ENCODE data around the gene CFAP97D1. TPM values are rescaled to one million over a fixed set of nuclear protein-coding genes. Genes with fewer than 3 reads are reported as not detected.

Gene CFAP97D1
- total and polyA plus RNA-seq, 3 donors from 2014 or later, result 6.3 to 32.4 (median 20.0) TPM

- Histone ChIP-seq H3K4me1 (peaks cover 8% of the 10 kb centered on the region), H3K9me3 (no peaks in the 10 kb centered on the region), H3K27ac (no peak overlapping the region), H3K36me3 (ENCODE audit: low read depth, missing control alignments) (no peaks in the 10 kb centered on the region), H3K27me3 (no peaks in the 10 kb centered on the region), H3K4me3 (no peak overlapping the region)
- TF ChIP-seq CTCF (IDR thresholded peaks at IDR 0.05) (no peak), POLR2A (IDR thresholded peaks at IDR 0.05) (no peak)
- DNase-seq, result no peak
- intact Hi-C loops (cut with DNase I; ENCODE audit: low total_unique reads), result no loop called here
- WGBS, 2 donors, result 82 to 85% methylated on average over 5 of the region's 5 CpGs
Measured at GRCh38 chr17:43753493-43754129, 26.6 kb upstream of the CFAP97D1 start.

DNA sequence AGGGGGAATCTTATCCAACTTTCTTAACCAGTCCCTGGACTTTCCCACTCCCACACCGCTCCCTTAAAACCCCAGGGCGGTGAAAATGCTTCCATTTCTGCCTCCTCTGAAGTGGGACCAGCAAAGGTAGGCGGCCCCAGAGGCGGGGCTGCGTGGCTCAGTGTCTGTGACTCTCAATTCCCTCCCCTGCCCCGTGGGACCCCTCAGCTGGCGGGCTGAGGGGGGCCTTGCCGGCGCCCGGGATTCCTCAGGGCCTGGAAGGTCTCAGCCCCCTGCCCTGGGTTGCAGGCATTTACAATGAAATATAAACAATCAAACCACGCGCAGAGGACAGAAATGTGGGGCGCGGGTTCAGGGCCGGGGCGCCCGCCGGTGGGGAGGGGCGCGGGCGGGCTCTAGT is 25.3 kb upstream of the CFAP97D1 start:
- H3K4me1 ChIP-seq, result peaks cover 8% of the 10 kb centered on the region
- WGBS, 2 donors, result 16 to 24% methylated on average over 4 to 16 of the region's 21 CpGs
- no peaks in the 10 kb centered on the region for H3K36me3 ChIP-seq (ENCODE audit: low read depth, missing control alignments)
- H3K27ac ChIP-seq, result no peak overlapping the region
- peak overlapping the region; percentile 32 to 56 for H3K4me3 ChIP-seq
- H3K9me3 ChIP-seq, result no peaks in the 10 kb centered on the region
- intact Hi-C loops (cut with DNase I; ENCODE audit: low total_unique reads), result no loop called here
- DNase-seq, result no peak
- TF ChIP-seq CTCF (IDR thresholded peaks at IDR 0.05) (no peak), POLR2A (IDR thresholded peaks at IDR 0.05) (no peak)
- no peaks in the 10 kb centered on the region for H3K27me3 ChIP-seq

DNA sequence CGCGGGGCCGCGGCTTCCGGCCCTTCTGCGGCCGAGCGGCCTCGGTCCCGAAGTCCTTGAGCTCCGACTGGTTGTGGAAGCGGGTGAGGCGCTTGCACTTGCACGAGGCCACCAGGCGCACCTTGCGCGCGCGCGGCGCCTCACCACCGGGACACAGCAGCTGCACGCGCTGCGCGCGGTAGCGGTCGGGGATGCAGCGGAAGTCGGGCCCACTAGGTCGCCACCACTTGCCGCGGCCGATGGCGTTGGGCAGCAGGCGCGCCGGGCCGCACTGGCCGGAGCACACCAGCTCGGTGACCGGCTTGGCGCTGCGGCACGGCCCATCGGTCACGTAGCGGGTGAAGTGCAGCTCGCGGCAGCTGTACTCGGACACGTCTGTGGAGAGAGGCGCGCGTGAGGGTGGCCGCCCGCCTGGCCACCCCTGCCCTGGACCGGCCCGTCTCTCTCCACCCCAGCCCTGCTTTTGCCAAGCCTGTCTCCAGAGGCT is 24.8 kb upstream of the CFAP97D1 start:
- no peak overlapping the region for H3K27ac ChIP-seq
- no peaks in the 10 kb centered on the region for H3K9me3 ChIP-seq
- H3K36me3 ChIP-seq (ENCODE audit: low read depth, missing control alignments), result no peaks in the 10 kb centered on the region
- WGBS, 2 donors, result 0 to 1% methylated on average over 2 to 19 of the region's 60 CpGs
- peak overlapping the region; percentile 32 to 56 for H3K4me3 ChIP-seq
- no peaks in the 10 kb centered on the region for H3K27me3 ChIP-seq
- intact Hi-C loops (cut with DNase I; ENCODE audit: low total_unique reads), result no loop called here
- TF ChIP-seq POLR2A (IDR thresholded peaks at IDR 0.05) (no peak), CTCF (IDR thresholded peaks at IDR 0.05) (no peak)
- H3K4me1 ChIP-seq, result peaks cover 8% of the 10 kb centered on the region
- DNase-seq, result peak; percentile 54

- Histone ChIP-seq H3K27ac (no peak overlapping the region), H3K36me3 (ENCODE audit: low read depth, missing control alignments) (no peaks in the 10 kb centered on the region), H3K4me3 (no peak overlapping the region), H3K27me3 (no peaks in the 10 kb centered on the region), H3K4me1 (peaks cover 8% of the 10 kb centered on the region), H3K9me3 (no peaks in the 10 kb centered on the region)
- TF ChIP-seq POLR2A (IDR thresholded peaks at IDR 0.05), result no peak
- no peak for TF ChIP-seq CTCF (IDR thresholded peaks at IDR 0.05)
- intact Hi-C loops (cut with DNase I; ENCODE audit: low total_unique reads), result no loop called here
- DNase-seq, result no peak
- 47 to 66% methylated on average over 3 to 6 of the region's 6 CpGs for WGBS, 2 donors
Measured at GRCh38 chr17:43756201-43756600, 24.0 kb upstream of the CFAP97D1 start.

DNA sequence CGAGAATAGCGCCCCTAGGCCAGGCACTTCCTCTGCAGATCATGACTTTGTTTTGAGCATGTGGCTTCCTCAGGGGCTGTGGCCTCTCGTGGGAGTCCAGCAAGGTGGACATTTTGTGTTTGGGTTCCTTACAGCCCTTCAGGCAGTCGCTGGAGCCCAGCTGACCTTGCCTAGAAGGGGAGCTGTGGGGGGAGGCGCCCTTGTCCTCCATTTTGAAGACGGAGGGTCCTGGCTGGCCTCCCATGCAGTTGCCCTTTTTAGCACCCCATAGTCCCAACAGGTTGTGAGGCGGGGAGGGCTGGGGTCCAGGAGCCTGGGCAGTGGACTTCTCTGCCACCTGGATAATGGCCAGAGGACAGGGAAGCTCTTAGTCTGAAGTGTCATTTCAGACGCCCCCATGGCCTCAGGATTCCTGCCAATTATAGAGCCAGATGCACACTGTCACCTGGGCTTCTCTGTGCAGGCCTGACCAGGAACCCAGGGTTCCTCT is 23.0 kb upstream of the CFAP97D1 start:
- Histone ChIP-seq H3K9me3 (no peaks in the 10 kb centered on the region), H3K27ac (no peak overlapping the region), H3K4me1 (peaks cover 8% of the 10 kb centered on the region), H3K36me3 (ENCODE audit: low read depth, missing control alignments) (no peaks in the 10 kb centered on the region), H3K27me3 (no peaks in the 10 kb centered on the region), H3K4me3 (no peak overlapping the region)
- 84 to 86% methylated on average over 2 to 8 of the region's 8 CpGs for WGBS, 2 donors
- DNase-seq, result no peak
- TF ChIP-seq POLR2A (IDR thresholded peaks at IDR 0.05), result no peak
- no peak for TF ChIP-seq CTCF (IDR thresholded peaks at IDR 0.05)
- intact Hi-C loops (cut with DNase I; ENCODE audit: low total_unique reads), result no loop called here
